Measurements from ENCODE around the gene ICAM1. TPM values are rescaled to one million over a fixed set of nuclear protein-coding genes. Genes with fewer than 3 reads are reported as not detected.
A peak's percentile ranks its signal among the peaks of the same experiment; 100 is the strongest.

ICAM1 gene
- total and polyA plus RNA-seq, 10 of the 15 experiments (the other 5 are each of a cell fraction or from before 2014, with no cell fraction given) = 7.6 to 115 (median 60.2) TPM

DNA sequence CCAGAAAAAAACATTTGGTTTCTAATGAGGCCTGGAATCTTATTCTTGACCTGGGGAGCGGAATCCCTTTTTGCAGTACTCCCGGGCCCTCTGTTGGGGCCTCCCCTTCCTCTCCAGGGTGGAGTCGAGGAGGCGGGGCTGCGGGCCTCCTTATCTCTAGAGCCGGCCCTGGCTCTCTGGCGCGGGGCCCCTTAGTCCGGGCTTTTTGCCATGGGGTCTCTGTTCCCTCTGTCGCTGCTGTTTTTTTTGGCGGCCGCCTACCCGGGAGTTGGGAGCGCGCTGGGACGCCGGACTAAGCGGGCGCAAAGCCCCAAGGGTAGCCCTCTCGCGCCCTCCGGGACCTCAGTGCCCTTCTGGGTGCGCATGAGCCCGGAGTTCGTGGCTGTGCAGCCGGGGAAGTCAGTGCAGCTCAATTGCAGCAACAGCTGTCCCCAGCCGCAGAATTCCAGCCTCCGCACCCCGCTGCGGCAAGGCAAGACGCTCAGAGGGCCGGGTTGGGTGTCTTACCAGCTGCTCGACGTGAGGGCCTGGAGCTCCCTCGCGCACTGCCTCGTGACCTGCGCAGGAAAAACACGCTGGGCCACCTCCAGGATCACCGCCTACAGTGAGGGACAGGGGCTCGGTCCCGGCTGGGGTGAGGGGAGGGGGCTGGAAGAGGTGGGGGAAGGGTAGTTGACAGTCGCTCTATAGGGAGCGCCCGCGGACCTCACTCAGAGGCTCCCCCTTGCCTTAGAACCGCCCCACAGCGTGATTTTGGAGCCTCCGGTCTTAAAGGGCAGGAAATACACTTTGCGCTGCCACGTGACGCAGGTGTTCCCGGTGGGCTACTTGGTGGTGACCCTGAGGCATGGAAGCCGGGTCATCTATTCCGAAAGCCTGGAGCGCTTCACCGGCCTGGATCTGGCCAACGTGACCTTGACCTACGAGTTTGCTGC lies 16.1 kb downstream of the ICAM1 start, which contains the start of gene ICAM4 (continued):
- TF ChIP-seq ZNF384 (IDR thresholded peaks at IDR 0.05; ENCODE audit: borderline replicate concordance, low read depth, low read length) (no peak), IKZF1 (conservative IDR thresholded peaks at IDR 0.05) (peak; percentile 51), PAX8 (IDR thresholded peaks at IDR 0.05) (no peak), YY1 (IDR thresholded peaks at IDR 0.05; ENCODE audit: low read depth, low read length) (no peak), KAT2A (conservative IDR thresholded peaks at IDR 0.05; ENCODE audit: control insufficient read depth, low read depth, low read length) (no peak), RFX5 (IDR thresholded peaks at IDR 0.05; ENCODE audit: low read depth, low read length) (no peak), POLR2AphosphoS2 (IDR thresholded peaks at IDR 0.05; ENCODE audit: low read depth, low read length) (peak; percentile 42; the same call in 1 of the 2 replicates), MYC (IDR thresholded peaks at IDR 0.05; ENCODE audit: insufficient read depth, insufficient read length, insufficient replicate concordance, low read length, severe bottlenecking) (peak; percentile 50), PML (IDR thresholded peaks at IDR 0.05; ENCODE audit: low read length) (peak; percentile 77; the same call in 1 of the 2 replicates), MTA3 (IDR thresholded peaks at IDR 0.05; ENCODE audit: borderline replicate concordance, low read length) (peak; percentile 72; the same call in 1 of the 2 replicates), CHD2 (IDR thresholded peaks at IDR 0.05; ENCODE audit: borderline replicate concordance, low read depth, low read length) (0 out of 2 replicates have a peak, but pooled peaks have one; percentile 20), MEF2B (IDR thresholded peaks at IDR 0.05; ENCODE audit: partially characterized antibody, poor library complexity, severe bottlenecking) (no peak), MXI1 (IDR thresholded peaks at IDR 0.05; ENCODE audit: low read depth, low read length) (no peak), STAT1 (conservative IDR thresholded peaks at IDR 0.05) (no peak), NFYB (IDR thresholded peaks at IDR 0.05; ENCODE audit: insufficient read depth, low read depth, low read length) (no peak), SMAD5 (IDR thresholded peaks at IDR 0.05; ENCODE audit: low read depth) (peak; percentile 7; the same call in 1 of the 2 replicates), TCF3 (IDR thresholded peaks at IDR 0.05; ENCODE audit: borderline replicate concordance, insufficient read depth, low read depth, low read length) (no peak; the same call in 1 of the 2 replicates)
- TF ChIP-seq, protein P1, sequence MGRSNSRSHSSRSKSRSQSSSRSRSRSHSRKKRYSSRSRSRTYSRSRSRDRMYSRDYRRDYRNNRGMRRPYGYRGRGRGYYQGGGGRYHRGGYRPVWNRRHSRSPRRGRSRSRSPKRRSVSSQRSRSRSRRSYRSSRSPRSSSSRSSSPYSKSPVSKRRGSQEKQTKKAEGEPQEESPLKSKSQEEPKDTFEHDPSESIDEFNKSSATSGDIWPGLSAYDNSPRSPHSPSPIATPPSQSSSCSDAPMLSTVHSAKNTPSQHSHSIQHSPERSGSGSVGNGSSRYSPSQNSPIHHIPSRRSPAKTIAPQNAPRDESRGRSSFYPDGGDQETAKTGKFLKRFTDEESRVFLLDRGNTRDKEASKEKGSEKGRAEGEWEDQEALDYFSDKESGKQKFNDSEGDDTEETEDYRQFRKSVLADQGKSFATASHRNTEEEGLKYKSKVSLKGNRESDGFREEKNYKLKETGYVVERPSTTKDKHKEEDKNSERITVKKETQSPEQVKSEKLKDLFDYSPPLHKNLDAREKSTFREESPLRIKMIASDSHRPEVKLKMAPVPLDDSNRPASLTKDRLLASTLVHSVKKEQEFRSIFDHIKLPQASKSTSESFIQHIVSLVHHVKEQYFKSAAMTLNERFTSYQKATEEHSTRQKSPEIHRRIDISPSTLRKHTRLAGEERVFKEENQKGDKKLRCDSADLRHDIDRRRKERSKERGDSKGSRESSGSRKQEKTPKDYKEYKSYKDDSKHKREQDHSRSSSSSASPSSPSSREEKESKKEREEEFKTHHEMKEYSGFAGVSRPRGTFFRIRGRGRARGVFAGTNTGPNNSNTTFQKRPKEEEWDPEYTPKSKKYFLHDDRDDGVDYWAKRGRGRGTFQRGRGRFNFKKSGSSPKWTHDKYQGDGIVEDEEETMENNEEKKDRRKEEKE (IDR thresholded peaks at IDR 0.05) = no peak
- TF ChIP-seq, protein P2, sequence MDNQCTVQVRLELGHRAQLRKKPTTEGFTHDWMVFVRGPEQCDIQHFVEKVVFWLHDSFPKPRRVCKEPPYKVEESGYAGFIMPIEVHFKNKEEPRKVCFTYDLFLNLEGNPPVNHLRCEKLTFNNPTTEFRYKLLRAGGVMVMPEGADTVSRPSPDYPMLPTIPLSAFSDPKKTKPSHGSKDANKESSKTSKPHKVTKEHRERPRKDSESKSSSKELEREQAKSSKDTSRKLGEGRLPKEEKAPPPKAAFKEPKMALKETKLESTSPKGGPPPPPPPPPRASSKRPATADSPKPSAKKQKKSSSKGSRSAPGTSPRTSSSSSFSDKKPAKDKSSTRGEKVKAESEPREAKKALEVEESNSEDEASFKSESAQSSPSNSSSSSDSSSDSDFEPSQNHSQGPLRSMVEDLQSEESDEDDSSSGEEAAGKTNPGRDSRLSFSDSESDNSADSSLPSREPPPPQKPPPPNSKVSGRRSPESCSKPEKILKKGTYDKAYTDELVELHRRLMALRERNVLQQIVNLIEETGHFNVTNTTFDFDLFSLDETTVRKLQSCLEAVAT (IDR thresholded peaks at IDR 0.05) = no peak
- TF ChIP-seq, protein P3, sequence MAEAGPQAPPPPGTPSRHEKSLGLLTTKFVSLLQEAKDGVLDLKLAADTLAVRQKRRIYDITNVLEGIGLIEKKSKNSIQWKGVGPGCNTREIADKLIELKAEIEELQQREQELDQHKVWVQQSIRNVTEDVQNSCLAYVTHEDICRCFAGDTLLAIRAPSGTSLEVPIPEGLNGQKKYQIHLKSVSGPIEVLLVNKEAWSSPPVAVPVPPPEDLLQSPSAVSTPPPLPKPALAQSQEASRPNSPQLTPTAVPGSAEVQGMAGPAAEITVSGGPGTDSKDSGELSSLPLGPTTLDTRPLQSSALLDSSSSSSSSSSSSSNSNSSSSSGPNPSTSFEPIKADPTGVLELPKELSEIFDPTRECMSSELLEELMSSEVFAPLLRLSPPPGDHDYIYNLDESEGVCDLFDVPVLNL (IDR thresholded peaks at IDR 0.05; ENCODE audit: low read depth, low read length) = no peak
- TF ChIP-seq, protein P4, sequence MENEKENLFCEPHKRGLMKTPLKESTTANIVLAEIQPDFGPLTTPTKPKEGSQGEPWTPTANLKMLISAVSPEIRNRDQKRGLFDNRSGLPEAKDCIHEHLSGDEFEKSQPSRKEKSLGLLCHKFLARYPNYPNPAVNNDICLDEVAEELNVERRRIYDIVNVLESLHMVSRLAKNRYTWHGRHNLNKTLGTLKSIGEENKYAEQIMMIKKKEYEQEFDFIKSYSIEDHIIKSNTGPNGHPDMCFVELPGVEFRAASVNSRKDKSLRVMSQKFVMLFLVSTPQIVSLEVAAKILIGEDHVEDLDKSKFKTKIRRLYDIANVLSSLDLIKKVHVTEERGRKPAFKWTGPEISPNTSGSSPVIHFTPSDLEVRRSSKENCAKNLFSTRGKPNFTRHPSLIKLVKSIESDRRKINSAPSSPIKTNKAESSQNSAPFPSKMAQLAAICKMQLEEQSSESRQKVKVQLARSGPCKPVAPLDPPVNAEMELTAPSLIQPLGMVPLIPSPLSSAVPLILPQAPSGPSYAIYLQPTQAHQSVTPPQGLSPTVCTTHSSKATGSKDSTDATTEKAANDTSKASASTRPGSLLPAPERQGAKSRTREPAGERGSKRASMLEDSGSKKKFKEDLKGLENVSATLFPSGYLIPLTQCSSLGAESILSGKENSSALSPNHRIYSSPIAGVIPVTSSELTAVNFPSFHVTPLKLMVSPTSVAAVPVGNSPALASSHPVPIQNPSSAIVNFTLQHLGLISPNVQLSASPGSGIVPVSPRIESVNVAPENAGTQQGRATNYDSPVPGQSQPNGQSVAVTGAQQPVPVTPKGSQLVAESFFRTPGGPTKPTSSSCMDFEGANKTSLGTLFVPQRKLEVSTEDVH (IDR thresholded peaks at IDR 0.05; ENCODE audit: low read depth, partially characterized antibody) = peak; percentile 17

Measured in GM12878 (cell line).